HEK293 (cell line): Measurements from ENCODE around the gene TMED4.

Experiments used
- AEBP2 ChIP-seq: fragments of 450-650 bp; formaldehyde crosslinking; IDR thresholded peaks from 2 replicates; pipeline ENCODE4 v1.5.1; 2016; ENCODE audit warnings: missing biosample characterization, missing genetic modification characterization, borderline replicate concordance
- GLIS2 ChIP-seq: fragments of 450-650 bp; formaldehyde crosslinking; IDR thresholded peaks from 2 replicates; pipeline ENCODE4 v1.5.1; 2016; ENCODE audit warnings: missing biosample characterization, missing genetic modification characterization
- KLF7 ChIP-seq: fragments of 450-650 bp; formaldehyde crosslinking; IDR thresholded peaks from 2 replicates; pipeline ENCODE4 v1.5.1; 2016; ENCODE audit warnings: missing biosample characterization, missing genetic modification characterization, borderline replicate concordance
- MYNN ChIP-seq: fragments of 450-650 bp; formaldehyde crosslinking; IDR thresholded peaks from 2 replicates; pipeline ENCODE4 v1.5.1; 2016; ENCODE audit warnings: missing biosample characterization, missing genetic modification characterization, borderline replicate concordance
- REST ChIP-seq: fragments of 450-650 bp; formaldehyde crosslinking; IDR thresholded peaks from 2 replicates; pipeline ENCODE4 v1.5.1; 2016; ENCODE audit warnings: missing biosample characterization, missing genetic modification characterization
- SCRT1 ChIP-seq: fragments of 450-650 bp; formaldehyde crosslinking; IDR thresholded peaks from 2 replicates; pipeline ENCODE4 v1.5.1; 2016; ENCODE audit warnings: missing biosample characterization, missing genetic modification characterization, borderline replicate concordance
- SP3 ChIP-seq: fragments of 450-650 bp; formaldehyde crosslinking; IDR thresholded peaks from 2 replicates; pipeline ENCODE4 v1.5.1; 2016; ENCODE audit warnings: missing biosample characterization, missing genetic modification characterization
- ZBTB10 ChIP-seq: fragments of 450-650 bp; formaldehyde crosslinking; IDR thresholded peaks from 2 replicates; pipeline ENCODE4 v1.5.1; 2016; ENCODE audit warnings: missing biosample characterization, missing genetic modification characterization
- ZBTB8A ChIP-seq: fragments of 450-650 bp; formaldehyde crosslinking; IDR thresholded peaks from 2 replicates; pipeline ENCODE4 v1.5.1; 2016; ENCODE audit warnings: missing biosample characterization, missing genetic modification characterization
- ZFP3 ChIP-seq: fragments of 450-650 bp; formaldehyde crosslinking; IDR thresholded peaks from 2 replicates; pipeline ENCODE4 v1.5.1; 2016; ENCODE audit warnings: low read depth, missing biosample characterization, missing genetic modification characterization
- ZNF114 ChIP-seq: fragments of 450-650 bp; formaldehyde crosslinking; IDR thresholded peaks from 2 replicates; pipeline ENCODE4 v1.5.0; 2017; ENCODE audit warnings: missing biosample characterization, missing genetic modification characterization
- ZNF23 ChIP-seq: fragments of 450-650 bp; formaldehyde crosslinking; IDR thresholded peaks from 2 replicates; pipeline ENCODE4 v1.5.1; 2016; ENCODE audit warnings: missing biosample characterization, missing genetic modification characterization, borderline replicate concordance
- ZNF280C ChIP-seq: fragments of 450-650 bp; formaldehyde crosslinking; IDR thresholded peaks from 2 replicates; pipeline ENCODE4 v1.5.1; 2016; ENCODE audit warnings: missing biosample characterization, missing genetic modification characterization
- ZNF302 ChIP-seq: fragments of 450-650 bp; formaldehyde crosslinking; IDR thresholded peaks from 2 replicates; pipeline ENCODE4 v1.5.1; 2016; ENCODE audit warnings: missing biosample characterization, missing genetic modification characterization, low read depth
- ZNF311 ChIP-seq: fragments of 450-650 bp; formaldehyde crosslinking; IDR thresholded peaks from 2 replicates; pipeline ENCODE4 v1.5.1; 2017; ENCODE audit warnings: missing biosample characterization, missing genetic modification characterization, borderline replicate concordance
- ZNF362 ChIP-seq: fragments of 450-650 bp; formaldehyde crosslinking; IDR thresholded peaks from 2 replicates; pipeline ENCODE4 v1.5.1; 2016; ENCODE audit warnings: missing biosample characterization, missing genetic modification characterization
- ZNF433 ChIP-seq: fragments of 450-650 bp; formaldehyde crosslinking; IDR thresholded peaks from 2 replicates; pipeline ENCODE4 v1.5.1; 2016; ENCODE audit warnings: missing biosample characterization, missing genetic modification characterization, low read depth
- ZNF626 ChIP-seq: fragments of 450-650 bp; sonication (Bioruptor Pico); formaldehyde crosslinking; IDR thresholded peaks from 2 replicates; pipeline ENCODE4 v1.5.1; 2018; ENCODE audit warnings: missing biosample characterization, missing genetic modification characterization, inconsistent platforms
- ZNF645 ChIP-seq: fragments of 450-650 bp; formaldehyde crosslinking; IDR thresholded peaks from 2 replicates; pipeline ENCODE4; 2016; ENCODE audit warnings: missing biosample characterization, missing genetic modification characterization
- ZNF837 ChIP-seq: fragments of 450-650 bp; formaldehyde crosslinking; IDR thresholded peaks from 2 replicates; pipeline ENCODE4 v1.5.1; 2016; ENCODE audit warnings: missing biosample characterization, missing genetic modification characterization

Gene TMED4

GRCh38 chr7:44606341-44607140 is 24.5 kb upstream of the TMED4 start, which contains the start of gene OGDH (continued):
- TF ChIP-seq GLIS2 (peak; percentile 97), ZNF302 (tag by site-specific recombination) (no peak), REST (tag by site-specific recombination) (no peak), AEBP2 (tag by site-specific recombination) (no peak), ZFP3 (tag by site-specific recombination) (no peak), ZBTB8A (tag by site-specific recombination) (peak; percentile 95), ZNF362 (tag by site-specific recombination) (no peak), ZNF311 (tag by site-specific recombination) (no peak), ZNF23 (tag by site-specific recombination) (no peak), ZNF837 (tag by site-specific recombination) (no peak), ZNF114 (tag by site-specific recombination) (no peak), SP3 (tag by site-specific recombination) (peak; percentile 95), MYNN (tag by site-specific recombination) (no peak), ZBTB10 (peak; percentile 100), ZNF433 (tag by site-specific recombination) (no peak), ZNF645 (no peak), ZNF626 (tag by site-specific recombination) (no peak), SCRT1 (no peak), ZNF280C (tag by site-specific recombination) (no peak), KLF7 (tag by site-specific recombination) (0 out of 2 replicates have a peak, but pooled peaks have one; percentile 36)
